PC-3 (cell line): ENCODE data around the gene LMO3.

Source experiments
- CTCF ChIP-seq: fragments of 300-600 bp; sonication (generic); conservative IDR thresholded peaks from 2 replicates; pipeline ENCODE4 v1.5.1; 2017; ENCODE audit warnings: antibody characterized with exemption, low read depth, mild to moderate bottlenecking, low read length
- EZH2 ChIP-seq: fragments of 300-600 bp; sonication (generic); IDR thresholded peaks from one replicate; pipeline ENCODE4 v1.6.1; 2017; ENCODE audit warnings: antibody characterized with exemption, mild to moderate bottlenecking, low read length; ENCODE audit not compliant: unreplicated experiment
- EZH2phosphoT487 ChIP-seq: fragments of 300-600 bp; sonication (generic); IDR thresholded peaks from 2 replicates; pipeline ENCODE4 v1.6.1; 2018; ENCODE audit warnings: mild to moderate bottlenecking, antibody characterized with exemption, low read length, borderline replicate concordance

- TF ChIP-seq CTCF (no peak), EZH2 (no peak), EZH2phosphoT487 (no peak)
Measured at GRCh38 chr12:16523951-16524331, 82.0 kb downstream of the LMO3 start.
